Neural progenitor cell (in vitro differentiated cells): Measurements from ENCODE around the gene LRRC74B.

Experiments
- EZH2 ChIP-seq: fragments of 200-600 bp; sonication (generic); IDR thresholded peaks from 2 replicates; pipeline ENCODE4 v1.6.1; 2017; ENCODE audit warnings: antibody characterized with exemption, mild to moderate bottlenecking, moderate library complexity
- EZH2phosphoT487 ChIP-seq: fragments of 200-600 bp; sonication (generic); IDR thresholded peaks from 2 replicates; pipeline ENCODE4 v1.6.1; 2017; ENCODE audit warnings: antibody characterized with exemption
- TF ChIP-seq, protein P1 (sequence below): fragments of 200-600 bp; sonication (generic); IDR thresholded peaks from 2 replicates; pipeline ENCODE4 v1.5.1; 2017; ENCODE audit warnings: antibody characterized with exemption, mild to moderate bottlenecking

DNA sequence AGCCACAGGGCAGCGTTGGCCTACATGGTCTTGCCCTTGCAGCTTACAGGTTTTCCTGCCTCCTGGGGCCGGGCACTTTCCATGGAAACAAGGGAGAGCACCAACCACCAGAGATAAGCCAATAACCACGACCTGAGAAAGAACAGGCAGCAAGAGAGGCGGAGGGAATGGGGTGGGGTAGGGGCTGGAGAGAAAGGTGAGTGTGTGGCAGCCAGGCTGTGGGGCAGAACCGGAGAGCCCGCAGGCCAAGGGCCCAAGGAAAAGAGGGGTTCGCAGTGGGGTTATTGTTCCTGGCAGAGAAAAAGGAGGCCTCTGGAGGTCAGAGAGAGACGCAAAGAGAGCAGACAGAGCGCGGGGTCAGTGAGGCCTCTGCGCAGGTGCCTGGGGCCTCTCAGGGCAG lies 33.2 kb downstream of the LRRC74B start:
- TF ChIP-seq, protein P1, sequence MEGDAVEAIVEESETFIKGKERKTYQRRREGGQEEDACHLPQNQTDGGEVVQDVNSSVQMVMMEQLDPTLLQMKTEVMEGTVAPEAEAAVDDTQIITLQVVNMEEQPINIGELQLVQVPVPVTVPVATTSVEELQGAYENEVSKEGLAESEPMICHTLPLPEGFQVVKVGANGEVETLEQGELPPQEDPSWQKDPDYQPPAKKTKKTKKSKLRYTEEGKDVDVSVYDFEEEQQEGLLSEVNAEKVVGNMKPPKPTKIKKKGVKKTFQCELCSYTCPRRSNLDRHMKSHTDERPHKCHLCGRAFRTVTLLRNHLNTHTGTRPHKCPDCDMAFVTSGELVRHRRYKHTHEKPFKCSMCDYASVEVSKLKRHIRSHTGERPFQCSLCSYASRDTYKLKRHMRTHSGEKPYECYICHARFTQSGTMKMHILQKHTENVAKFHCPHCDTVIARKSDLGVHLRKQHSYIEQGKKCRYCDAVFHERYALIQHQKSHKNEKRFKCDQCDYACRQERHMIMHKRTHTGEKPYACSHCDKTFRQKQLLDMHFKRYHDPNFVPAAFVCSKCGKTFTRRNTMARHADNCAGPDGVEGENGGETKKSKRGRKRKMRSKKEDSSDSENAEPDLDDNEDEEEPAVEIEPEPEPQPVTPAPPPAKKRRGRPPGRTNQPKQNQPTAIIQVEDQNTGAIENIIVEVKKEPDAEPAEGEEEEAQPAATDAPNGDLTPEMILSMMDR = no peak
- TF ChIP-seq EZH2 (no peak), EZH2phosphoT487 (no peak)
